ENCODE data around the gene BBOX1.
"Not testable (repeated sequence)": the region's sequence is repeated elsewhere in the genome, so short reads cannot be mapped to it uniquely, and the experiment has no call there.

BBOX1 gene

GRCh38 chr11:27087432-27087831, 46.8 kb downstream of the BBOX1 start:
- FAIRE-seq = no peak
- TF ChIP-seq POLR2AphosphoS5 (IDR thresholded peaks at IDR 0.05; ENCODE audit: low read depth, low read length) = no peak
- no peak for TF ChIP-seq TAF1 (IDR thresholded peaks at IDR 0.05; ENCODE audit: borderline replicate concordance, low read depth, low read length)
- TF ChIP-seq POLR2A (IDR thresholded peaks at IDR 0.05; ENCODE audit: low read depth, low read length) = no peak
- DNase-seq (ENCODE audit: insufficient read length) = no peak

GRCh38 chr11:27088353-27088752, 47.7 kb downstream of the BBOX1 start:
- FAIRE-seq (no peak), DNase-seq (ENCODE audit: insufficient read length) (no peak)
- TF ChIP-seq TAF1 (IDR thresholded peaks at IDR 0.05; ENCODE audit: borderline replicate concordance, low read depth, low read length) = no peak
- no peak for TF ChIP-seq POLR2AphosphoS5 (IDR thresholded peaks at IDR 0.05; ENCODE audit: low read depth, low read length)
- TF ChIP-seq POLR2A (IDR thresholded peaks at IDR 0.05; ENCODE audit: low read depth, low read length) = no peak

- FAIRE-seq = no peak
These were observed 49.1 kb downstream of the BBOX1 start for GRCh38 chr11:27089746-27090145.

GRCh38 chr11:27090357-27090948, 49.8 kb downstream of the BBOX1 start:
- not testable (repeated sequence) for FAIRE-seq; DNase-seq (ENCODE audit: insufficient read length)

More at GRCh38 chr11:27089746-27090145, 49.1 kb downstream of the BBOX1 start:
- no peak for DNase-seq (ENCODE audit: insufficient read length)
- TF ChIP-seq TAF1 (IDR thresholded peaks at IDR 0.05; ENCODE audit: borderline replicate concordance, low read depth, low read length) (no peak), POLR2AphosphoS5 (IDR thresholded peaks at IDR 0.05; ENCODE audit: low read depth, low read length) (no peak), POLR2A (IDR thresholded peaks at IDR 0.05; ENCODE audit: low read depth, low read length) (no peak)

GRCh38 chr11:27094120-27094519, 53.5 kb downstream of the BBOX1 start:
- FAIRE-seq (no peak), DNase-seq (ENCODE audit: insufficient read length) (no peak)
- TF ChIP-seq POLR2A (IDR thresholded peaks at IDR 0.05; ENCODE audit: low read depth, low read length) (no peak), POLR2AphosphoS5 (IDR thresholded peaks at IDR 0.05; ENCODE audit: low read depth, low read length) (no peak), TAF1 (IDR thresholded peaks at IDR 0.05; ENCODE audit: borderline replicate concordance, low read depth, low read length) (no peak)

- no peak for TF ChIP-seq TAF1 (IDR thresholded peaks at IDR 0.05; ENCODE audit: borderline replicate concordance, low read depth, low read length)
- TF ChIP-seq POLR2A (IDR thresholded peaks at IDR 0.05; ENCODE audit: low read depth, low read length) = no peak
- no peak for TF ChIP-seq POLR2AphosphoS5 (IDR thresholded peaks at IDR 0.05; ENCODE audit: low read depth, low read length)
- DNase-seq (ENCODE audit: insufficient read length) (no peak), FAIRE-seq (no peak)
These were observed 54.4 kb downstream of the BBOX1 start for GRCh38 chr11:27095059-27095458.

GRCh38 chr11:27095887-27096286, 55.3 kb downstream of the BBOX1 start:
- no peak for FAIRE-seq
- no peak for DNase-seq (ENCODE audit: insufficient read length)
- TF ChIP-seq POLR2A (IDR thresholded peaks at IDR 0.05; ENCODE audit: low read depth, low read length) (no peak), POLR2AphosphoS5 (IDR thresholded peaks at IDR 0.05; ENCODE audit: low read depth, low read length) (no peak), TAF1 (IDR thresholded peaks at IDR 0.05; ENCODE audit: borderline replicate concordance, low read depth, low read length) (no peak)

- TF ChIP-seq POLR2AphosphoS5 (IDR thresholded peaks at IDR 0.05; ENCODE audit: low read depth, low read length) = no peak
- FAIRE-seq (no peak), DNase-seq (ENCODE audit: insufficient read length) (no peak)
These were observed 56.9 kb downstream of the BBOX1 start for GRCh38 chr11:27097551-27097950.

- no peak for DNase-seq (ENCODE audit: insufficient read length)
- FAIRE-seq = no peak
- TF ChIP-seq TAF1 (IDR thresholded peaks at IDR 0.05; ENCODE audit: borderline replicate concordance, low read depth, low read length) = no peak
- no peak for TF ChIP-seq POLR2A (IDR thresholded peaks at IDR 0.05; ENCODE audit: low read depth, low read length)
These were observed 59.9 kb downstream of the BBOX1 start for GRCh38 chr11:27100534-27100933.

- peak; percentile 36 for FAIRE-seq
- TF ChIP-seq POLR2A (IDR thresholded peaks at IDR 0.05; ENCODE audit: low read depth, low read length) (no peak), POLR2AphosphoS5 (IDR thresholded peaks at IDR 0.05; ENCODE audit: low read depth, low read length) (no peak), TAF1 (IDR thresholded peaks at IDR 0.05; ENCODE audit: borderline replicate concordance, low read depth, low read length) (no peak)
- no peak for DNase-seq (ENCODE audit: insufficient read length)
These were observed 66.9 kb downstream of the BBOX1 start for GRCh38 chr11:27107548-27107947.

GRCh38 chr11:27108809-27109208, 68.2 kb downstream of the BBOX1 start:
- FAIRE-seq (no peak), DNase-seq (ENCODE audit: insufficient read length) (no peak)
- TF ChIP-seq POLR2AphosphoS5 (IDR thresholded peaks at IDR 0.05; ENCODE audit: low read depth, low read length) (no peak), TAF1 (IDR thresholded peaks at IDR 0.05; ENCODE audit: borderline replicate concordance, low read depth, low read length) (no peak), POLR2A (IDR thresholded peaks at IDR 0.05; ENCODE audit: low read depth, low read length) (no peak)

GRCh38 chr11:27111896-27112295, 71.3 kb downstream of the BBOX1 start:
- no peak for DNase-seq (ENCODE audit: insufficient read length)
- no peak for FAIRE-seq
- TF ChIP-seq TAF1 (IDR thresholded peaks at IDR 0.05; ENCODE audit: borderline replicate concordance, low read depth, low read length) (no peak), POLR2AphosphoS5 (IDR thresholded peaks at IDR 0.05; ENCODE audit: low read depth, low read length) (no peak), POLR2A (IDR thresholded peaks at IDR 0.05; ENCODE audit: low read depth, low read length) (no peak)

GRCh38 chr11:27112946-27113345, 72.3 kb downstream of the BBOX1 start:
- TF ChIP-seq TAF1 (IDR thresholded peaks at IDR 0.05; ENCODE audit: borderline replicate concordance, low read depth, low read length) (no peak), POLR2AphosphoS5 (IDR thresholded peaks at IDR 0.05; ENCODE audit: low read depth, low read length) (no peak), POLR2A (IDR thresholded peaks at IDR 0.05; ENCODE audit: low read depth, low read length) (no peak)
- FAIRE-seq (no peak), DNase-seq (ENCODE audit: insufficient read length) (no peak)

Data from GM12892 (cell line).